NCI-H1436 (cell line): Measurements from ENCODE around the gene LCK.

Experiments used
- DNase-seq: peaks from one replicate; lab custom pipeline; 2025; lab: John Stamatoyannopoulos, UW

Gene LCK

GRCh38 chr1:32321712-32322291 is 70.7 kb downstream of the LCK start:
- DNase-seq: no peak

- no peak for DNase-seq
Observed at GRCh38 chr1:32327204-32327603, 76.1 kb downstream of the LCK start.

DNA sequence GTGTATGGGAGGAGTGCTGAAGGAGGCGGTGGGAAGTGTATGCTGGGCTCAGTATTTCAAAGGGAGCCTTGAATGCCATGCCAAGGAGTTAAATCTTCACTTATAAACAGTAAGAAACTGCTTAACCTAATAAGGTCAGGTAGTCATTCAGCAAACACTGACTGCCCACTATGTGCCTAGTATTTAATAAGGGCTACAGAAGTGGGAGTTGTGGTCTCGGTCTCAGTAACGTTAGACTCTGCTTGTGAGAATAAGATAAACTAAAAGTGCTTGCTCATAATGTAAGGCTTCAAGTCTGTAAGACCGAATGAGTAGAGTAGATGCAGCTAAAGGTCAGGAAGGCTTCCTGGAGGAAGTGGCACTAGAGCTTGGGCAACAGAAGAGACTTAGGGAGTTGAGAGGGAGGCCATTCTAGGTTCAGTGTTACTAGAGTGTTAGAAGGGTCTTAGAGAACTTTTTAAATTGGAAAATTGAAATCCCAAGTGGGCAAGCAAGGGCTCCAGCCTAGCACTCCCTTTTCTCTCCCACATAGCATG is 78.9 kb downstream of the LCK start:
- DNase-seq: no peak

DNA sequence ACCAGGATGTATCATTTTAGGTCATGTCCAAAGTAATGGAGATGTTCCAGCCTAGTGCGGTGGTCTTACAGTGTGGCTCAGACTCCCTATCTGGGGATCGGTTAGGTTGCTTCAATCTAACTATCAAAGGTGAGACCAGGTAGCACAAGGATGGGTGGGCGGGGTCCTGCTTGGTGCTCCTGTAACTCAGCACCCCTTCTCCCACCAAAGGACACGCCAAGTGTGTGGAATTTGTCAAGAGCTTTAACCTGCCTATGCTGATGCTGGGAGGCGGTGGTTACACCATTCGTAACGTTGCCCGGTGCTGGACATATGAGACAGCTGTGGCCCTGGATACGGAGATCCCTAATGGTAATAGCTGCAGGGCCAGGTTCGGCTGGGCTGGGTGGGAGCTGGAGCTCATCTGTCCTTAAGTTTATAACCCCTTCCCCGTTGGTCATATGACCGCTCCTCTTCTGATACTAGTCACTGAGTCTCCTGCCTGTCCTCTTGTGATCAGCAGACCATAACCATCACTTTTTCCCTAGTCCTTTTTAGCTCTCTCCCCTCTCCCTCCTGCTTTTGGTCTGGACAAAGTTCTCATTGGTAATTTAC is 79.6 kb downstream of the LCK start:
- DNase-seq: no peak

GRCh38 chr1:32331549-32331948 is 80.5 kb downstream of the LCK start:
- DNase-seq: no peak

GRCh38 chr1:32332290-32333079 is 81.4 kb downstream of the LCK start:
- DNase-seq: no peak

- no peak for DNase-seq
Observed at GRCh38 chr1:32333251-32333963, 82.3 kb downstream of the LCK start.

DNA sequence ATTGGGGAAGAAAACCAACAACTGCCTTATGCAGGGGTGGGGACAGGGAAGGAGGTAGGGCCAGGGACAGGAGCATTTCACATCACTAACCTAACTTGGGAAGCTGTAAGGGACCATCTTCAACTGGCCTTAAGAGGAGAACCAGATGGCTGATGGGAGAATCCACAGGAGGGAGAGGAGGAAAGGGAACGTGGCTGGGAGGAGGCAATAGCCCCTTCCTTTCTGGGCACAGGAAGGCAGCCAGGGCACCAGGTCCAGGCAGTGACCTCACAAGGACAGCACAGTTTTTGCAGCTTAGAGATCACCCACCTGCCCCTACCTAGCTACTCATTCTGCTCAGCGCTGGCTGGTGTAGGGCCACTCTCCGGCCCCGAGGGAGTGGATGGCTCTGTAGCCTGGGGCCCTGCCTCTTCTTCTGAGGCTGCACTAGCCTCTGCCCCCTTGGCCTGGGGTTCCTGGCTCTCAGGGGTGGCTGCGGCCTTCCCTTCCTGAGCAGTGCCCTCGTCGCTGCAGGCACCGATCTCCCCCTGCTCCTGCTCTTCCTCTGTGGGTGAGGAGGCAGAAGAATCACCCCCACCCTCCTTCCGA is 83.3 kb downstream of the LCK start:
- no peak for DNase-seq

- DNase-seq: peak; percentile 65
Observed at GRCh38 chr1:32334864-32335534, 83.9 kb downstream of the LCK start.

DNA sequence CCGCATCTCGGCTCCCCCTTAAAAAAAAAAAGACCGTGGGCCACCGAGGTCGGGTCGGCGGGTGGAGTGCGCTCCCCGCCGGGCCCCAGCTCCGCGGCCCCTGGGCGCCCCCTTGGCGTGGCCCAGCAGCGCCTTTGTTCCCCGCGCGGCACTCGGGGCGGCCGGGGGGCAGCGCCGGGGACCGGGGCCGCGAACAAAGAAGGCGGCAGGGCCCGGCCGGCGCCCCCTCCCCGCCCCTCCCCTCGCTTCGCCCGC is 84.4 kb downstream of the LCK start:
- no peak for DNase-seq
